DOHH2 (cell line): ENCODE measurements around the gene CITED4.

Source experiments
- CTCF ChIP-seq: fragments of 200-600 bp; sonication (generic); IDR thresholded peaks from one replicate; pipeline ENCODE4 v1.5.1; 2014; ENCODE audit warnings: antibody characterized with exemption, mild to moderate bottlenecking, low read depth, low read length; ENCODE audit not compliant: poor library complexity, severe bottlenecking
- EZH2phosphoT487 ChIP-seq: fragments of 200-600 bp; sonication (generic); IDR thresholded peaks from 2 replicates; pipeline ENCODE4 v1.6.1; 2017; ENCODE audit warnings: borderline replicate concordance, mild to moderate bottlenecking, antibody characterized with exemption, low read length, moderate library complexity, mixed read lengths

- TF ChIP-seq CTCF (no peak), EZH2phosphoT487 (no peak)
Measured at GRCh38 chr1:40838045-40838979, 23.9 kb downstream of the CITED4 start.
